Panc1 (cell line): Measurements from ENCODE around the gene ARMC10. TPM values are rescaled to one million over a fixed set of nuclear protein-coding genes. Genes with fewer than 3 reads are reported as not detected.

Experiments used
- ATAC-seq: fragments of 200-7000 bp; cut with Tn5 transposase; 2 replicates; pipeline ENCODE4 v1.9.1; 2020; ENCODE audit warnings: mild to moderate bottlenecking, moderate library complexity
- Bru-seq: library from RNA; stranded (reverse); fragments of 400-500 nt; gene quantifications from one replicate; lab custom pipeline; 2021; lab: Mats Ljungman, UMichigan
- BruChase-seq, 2 experiments: library from RNA; stranded (reverse); fragments of 400-500 nt; gene quantifications; one replicate each; lab custom pipeline; 2021; lab: Mats Ljungman, UMichigan
- BruUV-seq: library from RNA; stranded (reverse); fragments of 400-500 nt; replicated peaks from 2 replicates; lab custom pipeline; 2021; lab: Mats Ljungman, UMichigan
- CTCF ChIA-PET: fragments of 300-600 bp; sonication (Branson Sonifier 250); formaldehyde crosslinking; loops from one replicate; lab custom pipeline; 2022; ENCODE audit warnings: antibody characterized with exemption; lab: Charles Lee
- POLR2A ChIA-PET: fragments of 300-600 bp; sonication (Branson Sonifier 250); formaldehyde crosslinking; loops from one replicate; lab custom pipeline; 2022; ENCODE audit warnings: antibody characterized with exemption; lab: Charles Lee
- DNase-seq: peaks from one replicate; pipeline ENCODE4 v3.0.0-alpha.2; 2010; ENCODE audit warnings: low read depth, low spot score
- H3K27ac ChIP-seq: 2 replicates; pipeline ENCODE4 v1.5.1; 2011; ENCODE audit warnings: mild to moderate bottlenecking, low read length, inconsistent platforms
- H3K27me3 ChIP-seq: fragments of 200-500 bp; sonication (Bioruptor generic); 2 replicates; pipeline ENCODE4 v1.6.0; 2014; ENCODE audit warnings: low read length, inconsistent platforms; ENCODE audit not compliant: control insufficient read depth, insufficient read depth
- H3K36me3 ChIP-seq: fragments of 200-500 bp; sonication (Bioruptor generic); 2 replicates; pipeline ENCODE4 v1.5.1; 2014; ENCODE audit warnings: inconsistent platforms, mild to moderate bottlenecking, low read length, moderate library complexity; ENCODE audit not compliant: control insufficient read depth, insufficient read depth
- H3K4me1 ChIP-seq: 2 replicates; pipeline ENCODE4 v1.5.1; 2011; ENCODE audit warnings: inconsistent platforms, mild to moderate bottlenecking, low read length, moderate library complexity; ENCODE audit not compliant: control insufficient read depth, insufficient read depth
- H3K4me3 ChIP-seq, 2 experiments: 2 replicates each; pipeline ENCODE4 v1.5.1; 2011 to 2012; ENCODE audit warnings: low read depth in 2 of 2, low read length in 2 of 2, mild to moderate bottlenecking in 2 of 2, inconsistent platforms in 1 of 2, moderate library complexity in 1 of 2
- H3K9me3 ChIP-seq: fragments of 200-500 bp; sonication (Bioruptor generic); 2 replicates; pipeline ENCODE4 v1.5.1; 2014; ENCODE audit warnings: low read depth, mild to moderate bottlenecking, inconsistent platforms, low read length, moderate library complexity; ENCODE audit not compliant: control insufficient read depth, insufficient read depth
- CTCF ChIP-seq: fragments of 450-650 bp; IDR thresholded peaks from 2 replicates; pipeline ENCODE4 v1.5.1; 2017; ENCODE audit warnings: mild to moderate bottlenecking
- POLR2AphosphoS5 ChIP-seq: IDR thresholded peaks from 2 replicates; pipeline ENCODE4 v1.6.1; 2012; ENCODE audit warnings: mild to moderate bottlenecking, low read depth, low read length, moderate library complexity
- REST ChIP-seq, 2 experiments: IDR thresholded peaks; 2 replicates each; pipeline ENCODE4 v1.6.1; 2011 to 2012; ENCODE audit warnings: low read depth in 2 of 2, control low read depth in 1 of 2, low read length in 1 of 2, mild to moderate bottlenecking in 1 of 2, moderate library complexity in 1 of 2; ENCODE audit not compliant: insufficient read depth in 1 of 2
- SIN3A ChIP-seq: IDR thresholded peaks from 2 replicates; pipeline ENCODE4 v1.6.1; 2012; ENCODE audit warnings: low read depth, mild to moderate bottlenecking, low read length, moderate library complexity, borderline replicate concordance; ENCODE audit not compliant: insufficient read depth
- TCF7L2 ChIP-seq: IDR thresholded peaks from 2 replicates; pipeline ENCODE4 v1.6.1; 2011; ENCODE audit warnings: mild to moderate bottlenecking, low read depth, low read length, inconsistent platforms
- in situ Hi-C: cut with HindIII; loops from 2 replicates; pipeline ENCODE4 v1.10.0; 2016; ENCODE audit warnings: low sequenced_read_pairs, low pct_unique_long_range_greater_than_20kb
- intact Hi-C: fragments of 100-400 bp; cut with micrococcal nuclease; formaldehyde crosslinking; loops from one replicate; pipeline ENCODE4 v1.10.0; 2022; ENCODE audit not compliant: unreplicated experiment
- long read RNA-seq: library from polyadenylated mRNA; unstranded; transcript quantifications from one replicate; pipeline ENCODE4 v2.0.0, GENCODE V29; 2021; ENCODE audit not compliant: unreplicated experiment
- polyA plus RNA-seq: library from polyadenylated mRNA; unstranded; fragments of >200 nt; gene quantifications from one replicate; pipeline ENCODE4 v1.2.1, GENCODE V29; 2012; ENCODE audit warnings: missing spikeins; ENCODE audit not compliant: insufficient read length
- total RNA-seq: library from RNA; stranded (reverse); gene quantifications from one replicate; pipeline ENCODE4 v1.2.1, GENCODE V29; 2021; ENCODE audit not compliant: unreplicated experiment

The ARMC10 gene
- total RNA-seq (73.2 TPM), Bru-seq, nascent RNA (percentile 91 among the genes with signal in this experiment), BruChase-seq, experiment 1, labeled RNA remaining after a 2-hour chase (percentile 88 among the genes with signal in this experiment), BruChase-seq, experiment 2, labeled RNA remaining after a 6-hour chase (percentile 88 among the genes with signal in this experiment)
- 63.2 TPM for polyA plus RNA-seq
- long read RNA-seq, transcript ARMC10-205 (6 exons, 2,445 nt) = minor isoform, 12 of 155 reads
- long read RNA-seq, transcript ARMC10-209 (5 exons, 2,347 nt) = minor isoform, 18 of 155 reads
- long read RNA-seq, transcript ARMC10-202 (7 exons, 2,635 nt) = minor isoform, 19 of 155 reads
- long read RNA-seq, transcript ARMC10-208 (6 exons, 2,524 nt) = major isoform, 59 of 155 reads
- long read RNA-seq, partial matches to known transcripts = 4 of 155 reads
- long read RNA-seq, other reads (novel, unspliced or antisense) = 36 of 155 reads

GRCh38 chr7:103074519-103075336 is at the start of gene ARMC10, which contains the start of gene FBXL13:
Gene ARMC10 (plus strand): TSS chr7:103075140. CDS start chr7:103075273, 133 bp downstream.
Gene FBXL13 (minus strand): TSS chr7:103074796.
- Histone ChIP-seq H3K9me3 (no peaks in the 10 kb centered on the region), H3K4me1 (peaks cover 3% of the 10 kb centered on the region; the same call in 1 of the 2 replicates), H3K4me3 (peak within 1 kb of the TSS; percentile 90 to 91), H3K36me3 (no peaks in the 10 kb centered on the region; the same call in 1 of the 2 replicates), H3K27ac (peak within 1 kb of the TSS; percentile 91), H3K27me3 (no peaks in the 10 kb centered on the region)
- no TSS peak for BruUV-seq
- TF ChIP-seq TCF7L2 (no peak), POLR2AphosphoS5 (peak; percentile 59; the same call in 1 of the 2 replicates), SIN3A (peak; percentile 87)
- POLR2A ChIA-PET = interaction anchor here (0.6 kb wide), 1 partner anchor 314 kb away, joined by 3 read pairs; no protein-coding TSS in a partner anchor
- ATAC-seq (peak; percentile 94), DNase-seq (peak; percentile 85)
- CTCF ChIA-PET = interaction anchor here (0.6 to 1.0 kb wide), 3 partner anchors 13 to 111 kb away, joined by 3 to 11 read pairs (median 3); no protein-coding TSS in a partner anchor
- intact Hi-C loops (no loop called here), in situ Hi-C loops (no loop called here)

DNA sequence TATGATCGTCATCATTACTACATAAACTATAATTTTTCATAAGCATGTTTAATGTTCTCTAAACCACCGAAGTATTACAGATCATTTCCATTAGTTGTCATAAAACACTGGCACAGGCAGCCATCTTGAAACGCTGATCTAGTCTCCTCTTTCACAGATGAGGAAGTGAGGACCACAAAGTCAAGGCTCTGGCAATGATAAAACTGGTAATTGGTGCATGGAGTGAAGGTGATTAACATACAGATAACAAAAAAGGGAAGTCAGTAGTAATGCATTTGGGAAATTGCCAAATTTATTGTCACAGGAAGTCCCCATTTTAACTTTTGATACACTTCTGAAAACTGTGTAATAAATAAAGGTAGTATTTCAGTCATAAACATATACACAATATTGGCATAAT is 49.6 kb upstream of the ARMC10 start:
- Histone ChIP-seq H3K36me3 (no peaks in the 10 kb centered on the region), H3K4me1 (no peaks in the 10 kb centered on the region), H3K27ac (no peak overlapping the region), H3K27me3 (no peaks in the 10 kb centered on the region), H3K9me3 (no peaks in the 10 kb centered on the region), H3K4me3 (no peak overlapping the region)
- DNase-seq (no peak), ATAC-seq (no peak)
- ChIA-PET CTCF (no interaction called here), POLR2A (no interaction called here)
- TF ChIP-seq SIN3A (no peak), TCF7L2 (no peak), REST (IDR thresholded peaks at IDR 0.05; ENCODE audit: insufficient read depth in 1 of 2, low read depth in 2 of 2, low read length in 1 of 2) (no peak), CTCF (no peak), POLR2AphosphoS5 (no peak)
- intact Hi-C loops = no loop called here
- BruUV-seq = no TSS peak
- in situ Hi-C loops = no loop called here
